GM19455 (cell line): ENCODE results near the gene SH3TC1.

Source experiments
- ATAC-seq: cut with Tn5 transposase; IDR thresholded peaks from one replicate; pipeline ENCODE4 v1.9.1; 2021; ENCODE audit not compliant: unreplicated experiment

SH3TC1 gene

GRCh38 chr4:8241211-8241779 is 42.2 kb downstream of the SH3TC1 start:
- no peak for ATAC-seq

- peak; percentile 63 for ATAC-seq
These were observed 43.0 kb downstream of the SH3TC1 start for GRCh38 chr4:8241895-8242696.

GRCh38 chr4:8242782-8243560 is 43.9 kb downstream of the SH3TC1 start:
- no peak for ATAC-seq

- no peak for ATAC-seq
These were observed 45.1 kb downstream of the SH3TC1 start for GRCh38 chr4:8244001-8244757.

GRCh38 chr4:8244931-8245460 is 45.9 kb downstream of the SH3TC1 start:
- ATAC-seq = no peak

- ATAC-seq = no peak
These were observed 47.1 kb downstream of the SH3TC1 start for GRCh38 chr4:8245884-8246833.

GRCh38 chr4:8247047-8247930 is 48.2 kb downstream of the SH3TC1 start:
- no peak for ATAC-seq

- no peak for ATAC-seq
These were observed 49.0 kb downstream of the SH3TC1 start for GRCh38 chr4:8248091-8248490.

- ATAC-seq = no peak
These were observed 51.1 kb downstream of the SH3TC1 start for GRCh38 chr4:8250227-8250626.

GRCh38 chr4:8250637-8251036 is 51.5 kb downstream of the SH3TC1 start:
- ATAC-seq = no peak

- no peak for ATAC-seq
These were observed 52.2 kb downstream of the SH3TC1 start for GRCh38 chr4:8251110-8251883.

- no peak for ATAC-seq
These were observed 53.4 kb downstream of the SH3TC1 start for GRCh38 chr4:8252301-8253173.

GRCh38 chr4:8254076-8254475 is 55.0 kb downstream of the SH3TC1 start:
- ATAC-seq = no peak

GRCh38 chr4:8255698-8256441 is 56.8 kb downstream of the SH3TC1 start:
- ATAC-seq = no peak

- ATAC-seq = no peak
These were observed 58.8 kb downstream of the SH3TC1 start for GRCh38 chr4:8257854-8258253.

- no peak for ATAC-seq
These were observed 59.6 kb downstream of the SH3TC1 start for GRCh38 chr4:8258552-8259212.
